Prostate gland (tissue), 2 donors: ENCODE measurements around the gene SLC49A3. TPM values are rescaled to one million over a fixed set of nuclear protein-coding genes. Genes with fewer than 3 reads are reported as not detected.

Experiments
- DNase-seq: peaks from one replicate; pipeline ENCODE4 v3.0.0-alpha.2; 2019; ENCODE audit warnings: low spot score
- H3K27ac ChIP-seq, 2 donors: fragments of 200-600 bp; sonication (generic); 2 replicates each; pipeline ENCODE4 v1.5.1; 2017 to 2019
- H3K27me3 ChIP-seq: fragments of 200-600 bp; sonication (generic); replicated peaks from 2 replicates; pipeline ENCODE4 v1.5.1; 2019; ENCODE audit not compliant: insufficient read depth
- H3K36me3 ChIP-seq, 2 donors: fragments of 200-600 bp; sonication (generic); 1 replicate in 1 of 2; 2 replicates in 1 of 2; pipeline versions ENCODE4 v1.5.1 to v1.8.1; 2017 to 2019
- H3K4me1 ChIP-seq: fragments of 200-600 bp; sonication (generic); replicated peaks from 2 replicates; pipeline ENCODE4 v1.5.1; 2019
- H3K4me3 ChIP-seq, 2 donors: fragments of 200-600 bp; sonication (generic); 2 replicates each; pipeline ENCODE4 v1.5.1; 2017 to 2019
- H3K9me3 ChIP-seq: fragments of 200-600 bp; sonication (generic); 2 replicates; pipeline ENCODE4 v1.5.1; 2017
- POLR2A ChIP-seq: fragments of 450-650 bp; IDR thresholded peaks from one replicate; pipeline ENCODE4 v1.6.1; 2016; ENCODE audit warnings: antibody characterized with exemption, mild to moderate bottlenecking
- POLR2AphosphoS5 ChIP-seq: sonication (generic); formaldehyde crosslinking; IDR thresholded peaks from one replicate; pipeline ENCODE4 v1.6.1; 2017; ENCODE audit warnings: antibody characterized with exemption
- WGBS: methylation state at CpG from one replicate; pipeline ENCODE4 v1.1.5; 2018; 5-methylcytosine and 5-hydroxymethylcytosine counted together
- intact Hi-C: fragments of 100-400 bp; cut with DNase I; formaldehyde crosslinking; loops from one replicate; pipeline ENCODE4 v1.14.2; 2022
- total RNA-seq, 2 donors: library from RNA; depleted of rRNA; stranded (reverse); fragments of >200 nt; gene quantifications; one replicate each; pipeline ENCODE4 v1.1.0, GENCODE V29; 2016
- TF ChIP-seq, protein P1 (sequence below), 4 experiments: fragments of 200-600 bp in 2 of 4; fragments of 450-650 bp in 2 of 4; sonication (generic) in 2 of 4; IDR thresholded peaks; 1 replicate in 3 of 4; 2 replicates in 1 of 4; pipeline ENCODE4 v1.5.1; 2016 to 2019; ENCODE audit warnings: antibody characterized with exemption in 4 of 4, mild to moderate bottlenecking in 2 of 4, moderate library complexity in 2 of 4

SLC49A3 gene
- total RNA-seq, 2 donors from 2014 or later: 2.6 to 11.0 TPM

DNA sequence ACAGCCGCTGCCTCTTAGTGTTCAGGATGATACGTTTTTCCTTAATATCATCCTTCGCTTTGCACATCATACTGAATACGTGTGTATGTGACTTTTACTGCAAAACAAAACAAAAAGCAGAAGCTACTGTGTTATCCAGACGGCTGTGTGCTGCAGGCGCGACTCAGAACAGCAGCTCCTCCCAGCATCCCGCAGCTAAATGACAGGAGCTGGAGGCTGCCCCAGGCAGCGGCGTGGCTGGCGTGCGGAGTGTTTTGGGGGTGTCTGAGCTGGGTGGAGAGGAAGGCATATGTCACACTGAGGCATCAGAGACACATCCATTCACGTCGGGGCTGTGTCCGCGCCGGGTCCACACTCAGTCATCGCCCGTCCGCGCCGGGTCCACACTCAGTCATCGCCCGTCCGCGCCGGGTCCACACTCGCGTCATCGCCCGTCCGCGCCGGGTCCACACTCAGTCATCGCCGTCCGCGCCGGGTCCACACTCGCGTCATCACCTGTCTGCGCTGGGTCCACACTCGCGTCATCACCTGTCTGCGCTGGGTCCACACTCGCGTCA, 33.3 kb upstream of the SLC49A3 start:
- no peak overlapping the region for H3K27ac ChIP-seq
- no peak overlapping the region for H3K4me3 ChIP-seq
- H3K27me3 ChIP-seq: no peaks in the 10 kb centered on the region
- no peaks in the 10 kb centered on the region for H3K4me1 ChIP-seq
- no peak for DNase-seq
- TF ChIP-seq POLR2A: no peak
- TF ChIP-seq, protein P1, sequence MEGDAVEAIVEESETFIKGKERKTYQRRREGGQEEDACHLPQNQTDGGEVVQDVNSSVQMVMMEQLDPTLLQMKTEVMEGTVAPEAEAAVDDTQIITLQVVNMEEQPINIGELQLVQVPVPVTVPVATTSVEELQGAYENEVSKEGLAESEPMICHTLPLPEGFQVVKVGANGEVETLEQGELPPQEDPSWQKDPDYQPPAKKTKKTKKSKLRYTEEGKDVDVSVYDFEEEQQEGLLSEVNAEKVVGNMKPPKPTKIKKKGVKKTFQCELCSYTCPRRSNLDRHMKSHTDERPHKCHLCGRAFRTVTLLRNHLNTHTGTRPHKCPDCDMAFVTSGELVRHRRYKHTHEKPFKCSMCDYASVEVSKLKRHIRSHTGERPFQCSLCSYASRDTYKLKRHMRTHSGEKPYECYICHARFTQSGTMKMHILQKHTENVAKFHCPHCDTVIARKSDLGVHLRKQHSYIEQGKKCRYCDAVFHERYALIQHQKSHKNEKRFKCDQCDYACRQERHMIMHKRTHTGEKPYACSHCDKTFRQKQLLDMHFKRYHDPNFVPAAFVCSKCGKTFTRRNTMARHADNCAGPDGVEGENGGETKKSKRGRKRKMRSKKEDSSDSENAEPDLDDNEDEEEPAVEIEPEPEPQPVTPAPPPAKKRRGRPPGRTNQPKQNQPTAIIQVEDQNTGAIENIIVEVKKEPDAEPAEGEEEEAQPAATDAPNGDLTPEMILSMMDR (IDR thresholded peaks at IDR 0.05): no peak
- no peak for TF ChIP-seq POLR2AphosphoS5
- WGBS: 95% methylated on average over 47 of the region's 47 CpGs
- H3K36me3 ChIP-seq: no peaks in the 10 kb centered on the region
- no peaks in the 10 kb centered on the region for H3K9me3 ChIP-seq
- intact Hi-C loops: no loop called here

DNA sequence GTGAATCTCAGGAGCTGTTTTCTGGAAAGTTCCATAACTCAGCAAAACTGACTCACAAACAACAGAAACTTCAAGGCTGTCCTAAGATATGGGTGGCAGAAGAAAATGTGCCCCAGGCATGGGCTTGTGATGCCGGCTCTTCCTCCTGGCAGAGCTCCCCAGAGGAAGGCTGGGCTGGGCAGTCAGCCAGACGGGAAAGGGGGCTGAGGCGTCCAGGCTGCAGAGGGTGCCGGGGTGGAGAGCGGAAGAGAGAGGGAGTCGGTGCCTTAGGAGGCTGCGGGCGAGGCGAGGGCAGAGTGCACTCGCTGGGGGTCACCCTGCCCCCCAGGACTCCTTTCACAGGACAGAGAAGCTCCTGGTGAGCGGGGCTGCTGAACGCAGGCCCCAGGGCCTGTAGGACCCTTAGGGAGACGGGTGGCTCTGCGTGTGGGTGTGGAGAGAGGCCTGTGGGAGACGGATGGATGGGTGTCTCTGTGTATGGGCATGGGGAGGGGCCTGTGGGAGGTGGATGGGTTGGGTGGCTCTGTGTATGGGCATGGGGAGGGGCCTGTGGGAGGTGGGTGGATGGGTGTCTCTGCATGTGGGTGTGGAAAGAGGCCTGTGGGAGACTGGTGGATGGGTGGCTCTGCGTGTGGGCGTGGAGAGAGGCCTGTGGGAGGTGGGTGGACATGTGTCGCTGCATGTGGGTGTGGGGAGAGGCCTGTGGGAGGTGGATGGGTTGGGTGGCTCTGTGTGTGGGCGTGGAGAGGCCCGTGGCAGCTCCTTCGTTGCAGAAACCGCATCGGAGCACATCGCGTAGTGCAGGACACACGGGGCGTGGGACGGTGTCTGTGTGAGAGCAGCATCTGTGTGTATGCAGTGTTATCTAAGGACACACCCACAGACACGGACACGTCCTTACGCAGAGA, 32.6 kb upstream of the SLC49A3 start:
- 69% methylated on average over 31 of the region's 31 CpGs for WGBS
- TF ChIP-seq, protein P1 (IDR thresholded peaks at IDR 0.05): no peak
- no peak for TF ChIP-seq POLR2A
- no peak for TF ChIP-seq POLR2AphosphoS5

DNA sequence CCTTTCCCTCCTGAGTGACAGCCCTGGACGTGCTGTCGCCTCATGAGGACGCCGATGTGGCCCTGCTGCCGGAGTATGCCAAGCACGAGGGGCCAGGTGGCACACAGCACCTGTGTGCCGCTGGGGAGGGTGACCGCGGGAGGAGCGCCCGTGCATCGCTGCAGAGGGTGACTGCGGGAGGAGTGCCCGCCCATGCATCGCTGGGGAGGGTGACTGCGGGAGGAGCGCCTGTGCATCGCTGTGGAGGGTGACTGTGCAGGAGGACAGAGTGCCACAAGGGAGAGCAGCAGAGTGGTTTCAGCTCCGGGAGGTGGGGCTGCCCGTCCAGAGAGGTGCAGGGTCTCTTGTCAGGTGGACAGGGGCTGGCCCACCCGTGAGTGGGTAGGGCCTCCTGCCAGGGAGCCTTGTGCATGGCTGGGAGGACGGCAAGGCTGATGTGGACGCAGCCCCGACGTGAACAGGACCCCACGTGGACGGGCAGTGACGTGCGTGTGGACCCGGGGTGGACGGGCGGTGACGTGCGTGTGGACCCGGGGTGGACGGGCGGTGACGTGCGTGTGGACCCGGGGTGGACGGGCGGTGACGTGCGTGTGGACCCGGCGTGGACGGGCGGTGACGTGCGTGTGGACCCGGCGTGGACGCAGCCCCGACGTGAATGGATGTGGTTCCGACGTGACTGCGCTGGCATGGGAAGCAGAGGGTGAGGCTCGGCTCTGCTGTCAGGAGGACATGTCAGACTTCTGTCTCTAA, 31.3 kb upstream of the SLC49A3 start:
- no peak for TF ChIP-seq POLR2A
- no peak for TF ChIP-seq POLR2AphosphoS5
- TF ChIP-seq, protein P1 (IDR thresholded peaks at IDR 0.05): no peak
- H3K4me3 ChIP-seq: no peak overlapping the region
- H3K9me3 ChIP-seq: no peaks in the 10 kb centered on the region
- no peak overlapping the region for H3K27ac ChIP-seq
- DNase-seq: no peak
- no peaks in the 10 kb centered on the region for H3K27me3 ChIP-seq
- H3K36me3 ChIP-seq: no peaks in the 10 kb centered on the region
- intact Hi-C loops: no loop called here
- WGBS: 90% methylated on average over 59 of the region's 59 CpGs
- no peaks in the 10 kb centered on the region for H3K4me1 ChIP-seq

More for the DNA sequence above, 32.6 kb upstream of the SLC49A3 start:
- Histone ChIP-seq H3K27ac (no peak overlapping the region), H3K4me3 (no peak overlapping the region), H3K9me3 (no peaks in the 10 kb centered on the region), H3K27me3 (no peaks in the 10 kb centered on the region), H3K36me3 (no peaks in the 10 kb centered on the region), H3K4me1 (no peaks in the 10 kb centered on the region)
- intact Hi-C loops: no loop called here
- no peak for DNase-seq

DNA sequence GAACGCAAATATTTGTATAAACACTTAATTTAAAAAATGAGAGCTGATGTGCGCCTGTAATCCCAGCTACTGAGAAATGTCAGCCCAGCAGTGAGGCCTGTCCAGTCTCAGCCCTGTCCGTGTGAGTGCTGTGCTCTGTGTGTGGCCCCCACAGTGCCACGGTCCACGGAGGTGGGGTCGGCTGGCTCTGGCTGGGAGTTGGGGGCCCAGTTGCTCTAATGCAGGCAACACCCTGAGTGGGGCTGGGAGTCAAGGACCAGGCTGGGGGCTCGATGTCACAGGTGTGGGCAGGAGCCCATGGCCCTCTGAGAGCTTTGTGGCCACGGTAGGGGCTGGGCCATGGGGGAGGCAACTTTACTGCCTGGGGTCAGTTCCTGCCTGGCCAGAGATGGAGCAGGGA, 29.5 kb upstream of the SLC49A3 start:
- Histone ChIP-seq H3K27me3 (no peaks in the 10 kb centered on the region), H3K27ac (no peak overlapping the region), H3K4me1 (no peaks in the 10 kb centered on the region), H3K4me3 (no peak overlapping the region), H3K9me3 (no peaks in the 10 kb centered on the region), H3K36me3 (no peaks in the 10 kb centered on the region)
- no peak for DNase-seq
- TF ChIP-seq, protein P1 (IDR thresholded peaks at IDR 0.05): no peak
- TF ChIP-seq POLR2A (no peak), POLR2AphosphoS5 (no peak)
- WGBS: 87% methylated on average over 8 of the region's 8 CpGs
- intact Hi-C loops: no loop called here
